HepG2 (cell line): ENCODE results near the gene RASL10A. TPM values are rescaled to one million over a fixed set of nuclear protein-coding genes. Genes with fewer than 3 reads are reported as not detected.
A peak's percentile ranks its signal among the peaks of the same experiment; 100 is the strongest.

Experiments
- ATAC-seq: fragments of 200-7000 bp; cut with Tn5 transposase; 3 replicates; pipeline ENCODE4 v1.9.1; 2020; ENCODE audit warnings: mild to moderate bottlenecking, moderate library complexity
- BruUV-seq: library from RNA; stranded (reverse); fragments of 400-500 nt; replicated peaks from 2 replicates; lab custom pipeline; 2021; lab: Mats Ljungman, UMichigan
- CTCF ChIA-PET: fragments of 300-600 bp; formaldehyde crosslinking; extraction: SDS; loops from one replicate; lab custom pipeline; 2021; ENCODE audit warnings: low total read pairs, inconsistent platforms, low intra/inter-chr PET ratio; lab: Yijun Ruan, JAX
- POLR2A ChIA-PET: fragments of 350-600 bp; sonication (Branson Sonifier 250); formaldehyde crosslinking; loops from one replicate; lab custom pipeline; 2020; ENCODE audit warnings: antibody characterized with exemption, inconsistent platforms; lab: Yijun Ruan, JAX
- DNase-seq: peaks from one replicate; pipeline ENCODE4 v3.0.0-alpha.2; 2015; ENCODE audit warnings: low spot score
- FAIRE-seq: peaks from 3 replicates; lab custom pipeline; 2011; peaks lifted over from hg19 to GRCh38; lab: Jason Lieb, UNC
- H2AFZ ChIP-seq: one replicate; pipeline ENCODE4 v1.6.1; 2011; ENCODE audit warnings: low read length, inconsistent platforms
- H3K27ac ChIP-seq: fragments of 300-600 bp; 3 replicates; pipeline ENCODE4 v1.8.0; 2011; ENCODE audit warnings: mixed run types, mild to moderate bottlenecking, mixed read lengths, low read length, inconsistent platforms; ENCODE audit not compliant: insufficient read depth; ENCODE audit errors: extremely low read length
- H3K27me3 ChIP-seq, 2 experiments: fragments of 200-600 bp in 1 of 2; 2 replicates in 1 of 2; 3 replicates in 1 of 2; pipeline versions ENCODE4 v1.6.0 to v1.8.0; 2011; ENCODE audit warnings: low read length in 2 of 2, mild to moderate bottlenecking in 2 of 2, moderate library complexity in 2 of 2, inconsistent platforms in 1 of 2; ENCODE audit not compliant: insufficient read depth in 2 of 2, control insufficient read depth in 1 of 2
- H3K36me3 ChIP-seq, 2 experiments: fragments of 200-600 bp in 1 of 2; replicated peaks in 1 of 2; 2 replicates in 1 of 2; 3 replicates in 1 of 2; pipeline versions ENCODE4 v1.5.1 to v1.8.0; 2011; ENCODE audit warnings: low read length in 2 of 2, inconsistent platforms in 1 of 2; ENCODE audit not compliant: insufficient read depth in 2 of 2, control insufficient read depth in 1 of 2
- H3K4me1 ChIP-seq: 2 replicates; pipeline ENCODE4 v1.5.1; 2012; ENCODE audit warnings: low read length, inconsistent platforms; ENCODE audit not compliant: insufficient read depth
- H3K4me2 ChIP-seq: 2 replicates; pipeline ENCODE4 v1.6.0; 2011; ENCODE audit warnings: low read depth, low read length, inconsistent platforms
- H3K4me3 ChIP-seq, 3 experiments: fragments of 200-600 bp in 1 of 3; sonication (generic), shearing (Covaris generic) in 1 of 3; replicated peaks in 1 of 3; 2 replicates each; pipeline ENCODE4 v1.5.1; 2011 to 2016; ENCODE audit warnings: low read length in 3 of 3, inconsistent platforms in 2 of 3, low read depth in 2 of 3, mild to moderate bottlenecking in 2 of 3, control low read depth in 1 of 3, mixed read lengths in 1 of 3; ENCODE audit not compliant: insufficient read depth in 1 of 3
- H3K79me2 ChIP-seq: one replicate; pipeline ENCODE4 v1.6.1; 2011; ENCODE audit warnings: low read length, inconsistent platforms; ENCODE audit not compliant: insufficient read depth
- H3K9ac ChIP-seq: 2 replicates; pipeline ENCODE4 v1.6.0; 2011; ENCODE audit warnings: mild to moderate bottlenecking, low read depth, low read length, inconsistent platforms; ENCODE audit not compliant: insufficient read depth
- H3K9me3 ChIP-seq: 2 replicates; pipeline ENCODE4 v1.5.1; 2012; ENCODE audit warnings: mild to moderate bottlenecking, low read length
- H4K20me1 ChIP-seq: 2 replicates; pipeline ENCODE4 v1.6.0; 2011; ENCODE audit warnings: inconsistent platforms, mild to moderate bottlenecking, low read length, moderate library complexity; ENCODE audit not compliant: insufficient read depth
- BRCA1 ChIP-seq: sonication (generic); formaldehyde crosslinking; IDR thresholded peaks from 2 replicates; pipeline ENCODE4 v1.4.0; 2020; ENCODE audit warnings: missing genetic modification reagents
- HOXA5 ChIP-seq: sonication (generic); formaldehyde crosslinking; IDR thresholded peaks from 2 replicates; pipeline ENCODE4 v1.4.0; 2020; ENCODE audit warnings: missing genetic modification reagents
- RERE ChIP-seq: IDR thresholded peaks from 2 replicates; pipeline ENCODE4 v1.6.1; 2016; ENCODE audit warnings: low read depth, missing genetic modification reagents, missing compliant biosample characterization
- SCMH1 ChIP-seq: sonication (generic); formaldehyde crosslinking; IDR thresholded peaks from 2 replicates; pipeline ENCODE4 v1.9.0; 2021; ENCODE audit warnings: missing genetic modification reagents, mild to moderate bottlenecking, borderline replicate concordance
- SRSF1 ChIP-seq: fragments of 200-400 bp; formaldehyde crosslinking; optimal IDR thresholded peaks from 2 replicates; pipeline ENCODE3; 2017; ENCODE audit warnings: mild to moderate bottlenecking, low read depth, low read length, moderate library complexity
- ZBTB2 ChIP-seq: sonication (generic); formaldehyde crosslinking; IDR thresholded peaks from 2 replicates; pipeline ENCODE4 v1.8.0; 2022; ENCODE audit warnings: low read depth, missing genetic modification reagents
- ZBTB37 ChIP-seq: sonication (generic); formaldehyde crosslinking; IDR thresholded peaks from 2 replicates; pipeline ENCODE4 v1.4.0; 2020; ENCODE audit warnings: mild to moderate bottlenecking, missing genetic modification reagents
- WGBS: methylation state at CpG from one replicate; pipeline ENCODE4 v1.1.6; 2017; ENCODE audit warnings: low lambda C conversion rate; 5-methylcytosine and 5-hydroxymethylcytosine counted together
- in situ Hi-C: cut with HindIII; loops from 2 replicates; pipeline ENCODE4 v1.10.0; 2017; ENCODE audit warnings: low pct_unique_long_range_greater_than_20kb; ENCODE audit not compliant: extremely low pct_ligation_motif_present
- intact Hi-C: fragments of 100-400 bp; cut with micrococcal nuclease; formaldehyde crosslinking; loops from one replicate; pipeline ENCODE4 v1.10.0; 2022; ENCODE audit not compliant: unreplicated experiment
- polyA plus RNA-seq, 8 experiments: library from polyadenylated mRNA; depleted of rRNA in 3 of 8; stranded (reverse) in 7 of 8; unstranded in 1 of 8; fragments of >200 nt; fragmentation: Illumina TruSeq in 4 of 8; extraction: Trizol in 4 of 8; gene quantifications; 2 replicates each; pipeline versions ENCODE4 v1.2.1 to v1.2.3, GENCODE V29; 2011 to 2016; ENCODE audit warnings: low read depth in 4 of 8, missing spikeins in 1 of 8, mixed read lengths in 1 of 8; ENCODE audit not compliant: insufficient read depth in 1 of 8
- total RNA-seq, 5 experiments: library from RNA; depleted of rRNA; stranded (reverse); fragments of >200 nt; fragmentation: Illumina TruSeq; extraction: Trizol; gene quantifications; 2 replicates each; pipeline ENCODE4 v1.2.3, GENCODE V29; 2016; ENCODE audit warnings: low read depth in 1 of 5

The RASL10A gene
- total and polyA plus RNA-seq, 2 of the 13 experiments (the other 11 are each of a cell fraction or from before 2014, with no cell fraction given) = 0.05 to 0.22 TPM

GRCh38 chr22:29265929-29266328 is 49.6 kb downstream of the RASL10A start:
- Histone ChIP-seq H3K79me2 (peaks cover 50% of the 10 kb centered on the region), H3K9me3 (no peaks in the 10 kb centered on the region), H3K27me3 (no peaks in the 10 kb centered on the region; a peak in 1 of 5 replicates), H3K4me3 (peak overlapping the region in 1 of 3 experiments; percentile 96; a peak in 1 of 6 replicates), H3K27ac (no peak overlapping the region), H3K4me2 (peak overlapping the region; percentile 90), H3K4me1 (peaks cover 28% of the 10 kb centered on the region), H3K9ac (peak overlapping the region; percentile 100; the same call in 1 of the 2 replicates), H4K20me1 (peaks cover 18% of the 10 kb centered on the region), H3K36me3 (peaks cover 3 to 16% of the 10 kb centered on the region in 2 experiments; a peak in 4 of 5 replicates), H2AFZ (no peak overlapping the region)
- in situ Hi-C loops = no loop called here
- DNase-seq (no peak), ATAC-seq (no peak), FAIRE-seq (no peak)
- BruUV-seq = no TSS peak
- WGBS = 96% methylated on average over 4 of the region's 4 CpGs
- POLR2A ChIA-PET = interaction anchor here (0.7 kb wide), 1 partner anchor 20 kb away, joined by 3 read pairs; no protein-coding TSS in a partner anchor
- CTCF ChIA-PET = no interaction called here
- intact Hi-C loops = no loop called here
- TF ChIP-seq HOXA5 (CRISPR knock-in tag) (no peak), ZBTB2 (CRISPR knock-in tag) (no peak), SRSF1 (no peak), BRCA1 (no peak), RERE (CRISPR knock-in tag) (no peak), ZBTB37 (CRISPR knock-in tag) (no peak), SCMH1 (no peak)
